Liver (tissue), 9 donors: ENCODE data around the gene SUPT16H. TPM values are rescaled to one million over a fixed set of nuclear protein-coding genes. Genes with fewer than 3 reads are reported as not detected.

Source experiments
- DNase-seq: peaks from one replicate; pipeline ENCODE4 v3.0.0-alpha.2; 2017; ENCODE audit warnings: low spot score
- H3K27ac ChIP-seq, 2 donors: one replicate each; pipeline ENCODE4 v1.7.0; 2013; ENCODE audit warnings: inconsistent platforms in 2 of 2, low read length in 2 of 2, control low read depth in 1 of 2, low read depth in 1 of 2, mild to moderate bottlenecking in 1 of 2
- H3K27me3 ChIP-seq, 4 donors: one replicate each; pipeline versions ENCODE4 v1.6.1 to v1.7.0; 2013; ENCODE audit warnings: low read length in 3 of 4, inconsistent platforms in 1 of 4, mild to moderate bottlenecking in 1 of 4, moderate library complexity in 1 of 4; ENCODE audit not compliant: control insufficient read depth in 4 of 4, insufficient read depth in 4 of 4
- H3K36me3 ChIP-seq, 4 donors: one replicate each; pipeline versions ENCODE4 v1.6.1 to v1.7.0; 2013; ENCODE audit warnings: low read length in 3 of 4, mild to moderate bottlenecking in 3 of 4, low read depth in 1 of 4, moderate library complexity in 1 of 4; ENCODE audit not compliant: control insufficient read depth in 4 of 4, insufficient read depth in 3 of 4
- H3K4me1 ChIP-seq, 4 donors: one replicate each; pipeline versions ENCODE4 v1.6.1 to v1.7.0; 2013; ENCODE audit warnings: low read length in 3 of 4, mild to moderate bottlenecking in 3 of 4, moderate library complexity in 1 of 4; ENCODE audit not compliant: control insufficient read depth in 4 of 4, insufficient read depth in 4 of 4
- H3K4me3 ChIP-seq, 3 donors: one replicate each; pipeline versions ENCODE4 v1.6.1 to v1.7.0; 2013; ENCODE audit warnings: low read length in 3 of 3, control low read depth in 1 of 3, low read depth in 1 of 3, mild to moderate bottlenecking in 1 of 3
- H3K9ac ChIP-seq, 2 donors: one replicate each; pipeline ENCODE4 v1.7.0; 2013; ENCODE audit warnings: low read length in 2 of 2, mild to moderate bottlenecking in 2 of 2, moderate library complexity in 2 of 2, control low read depth in 1 of 2, low read depth in 1 of 2
- H3K9me3 ChIP-seq, 4 donors: one replicate each; pipeline versions ENCODE4 v1.6.1 to v1.7.0; 2013; ENCODE audit warnings: low read length in 3 of 4; ENCODE audit not compliant: control insufficient read depth in 4 of 4
- ATF3 ChIP-seq: IDR thresholded peaks from 2 replicates; pipeline ENCODE4 v1.6.1; 2016; ENCODE audit warnings: antibody characterized with exemption
- CTCF ChIP-seq: fragments of 150-350 bp; IDR thresholded peaks from 2 replicates; pipeline ENCODE4 v1.5.1; 2017; ENCODE audit warnings: improper control_type of control experiment, low read depth, low read length; ENCODE audit not compliant: missing input control
- EGR1 ChIP-seq, 2 donors: IDR thresholded peaks; 2 replicates each; pipeline ENCODE4 v1.6.1; 2016 to 2018; ENCODE audit warnings: antibody characterized with exemption in 2 of 2, low read depth in 2 of 2
- FOXA1 ChIP-seq: IDR thresholded peaks from 2 replicates; pipeline ENCODE4 v1.6.1; 2016; ENCODE audit warnings: antibody characterized with exemption
- FOXA2 ChIP-seq: IDR thresholded peaks from 2 replicates; pipeline ENCODE4 v1.6.1; 2016; ENCODE audit warnings: antibody characterized with exemption
- GABPA ChIP-seq, 2 donors: IDR thresholded peaks in 1 of 2; conservative IDR thresholded peaks in 1 of 2; 2 replicates each; pipeline ENCODE4 v1.6.1; 2016; ENCODE audit warnings: antibody characterized with exemption in 2 of 2, mild to moderate bottlenecking in 1 of 2, moderate library complexity in 1 of 2
- HNF4A ChIP-seq, 2 donors: conservative IDR thresholded peaks; 2 replicates each; pipeline ENCODE4 v1.6.1; 2016; ENCODE audit warnings: antibody characterized with exemption in 2 of 2, mild to moderate bottlenecking in 2 of 2
- HNF4G ChIP-seq: IDR thresholded peaks from 2 replicates; pipeline ENCODE4 v1.6.1; 2016; ENCODE audit warnings: antibody characterized with exemption
- JUND ChIP-seq, 2 donors: IDR thresholded peaks; 2 replicates each; pipeline ENCODE4 v1.6.1; 2016; ENCODE audit warnings: antibody characterized with exemption in 2 of 2
- MAX ChIP-seq: IDR thresholded peaks from 2 replicates; pipeline ENCODE4 v1.6.1; 2016; ENCODE audit warnings: antibody characterized with exemption
- NR2F2 ChIP-seq: IDR thresholded peaks from 2 replicates; pipeline ENCODE4 v1.6.1; 2016; ENCODE audit warnings: antibody characterized with exemption
- RAD21 ChIP-seq, 2 donors: IDR thresholded peaks; 2 replicates each; pipeline ENCODE4 v1.6.1; 2016; ENCODE audit warnings: antibody characterized with exemption in 2 of 2, mild to moderate bottlenecking in 2 of 2
- REST ChIP-seq: IDR thresholded peaks from 2 replicates; pipeline ENCODE4 v1.6.1; 2016; ENCODE audit warnings: antibody characterized with exemption, mild to moderate bottlenecking
- RXRA ChIP-seq, 2 donors: IDR thresholded peaks; 2 replicates each; pipeline ENCODE4 v1.6.1; 2017 to 2018; ENCODE audit warnings: antibody characterized with exemption in 2 of 2, mild to moderate bottlenecking in 1 of 2
- SP1 ChIP-seq: IDR thresholded peaks from 2 replicates; pipeline ENCODE4 v1.6.1; 2018; ENCODE audit warnings: antibody characterized with exemption, mild to moderate bottlenecking
- TAF1 ChIP-seq: conservative IDR thresholded peaks from 2 replicates; pipeline ENCODE4 v1.6.1; 2016; ENCODE audit warnings: antibody characterized with exemption, mild to moderate bottlenecking
- YY1 ChIP-seq: IDR thresholded peaks from 2 replicates; pipeline ENCODE4 v1.6.1; 2016; ENCODE audit warnings: antibody characterized with exemption, mild to moderate bottlenecking
- ZBTB33 ChIP-seq: IDR thresholded peaks from 2 replicates; pipeline ENCODE4 v1.6.1; 2016; ENCODE audit warnings: antibody characterized with exemption
- WGBS: extraction: QIAGEN DNeasy Blood & Tissue Kit; methylation state at CpG from one replicate; pipeline ENCODE4 v1.1.7; 2013; 5-methylcytosine and 5-hydroxymethylcytosine counted together
- polyA plus RNA-seq, 2 donors: library from polyadenylated mRNA; stranded (reverse) in 1 of 2; unstranded in 1 of 2; fragments of 200-250 nt in 1 of 2; fragments of >200 nt in 1 of 2; fragmentation: Nextera tagmentation in 1 of 2; extraction: Ambion mirVana in 1 of 2; gene quantifications; one replicate each; pipeline versions ENCODE4 v1.2.1 to v1.2.3, GENCODE V29; 2013 to 2015
- total RNA-seq, 2 donors: library from RNA; depleted of rRNA; stranded (reverse); fragments of >200 nt; gene quantifications; one replicate each; pipeline ENCODE4 v1.2.3, GENCODE V29; 2014
- donor health status: healthy.
- donor health status: healthy.
- donor health status: healthy.
- donor health status: healthy.
- donor health status: healthy.

The SUPT16H gene
- total and polyA plus RNA-seq, 4 donors, result 18.6 to 51.6 (median 23.9) TPM

- Histone ChIP-seq H3K4me3 (no peak overlapping the region), H3K27me3 (no peaks in the 10 kb centered on the region), H3K9ac (no peak overlapping the region), H3K4me1 (peaks cover 0 to 11% (median 7%) of the 10 kb centered on the region in 4 donors), H3K27ac (no peak overlapping the region), H3K9me3 (no peaks in the 10 kb centered on the region), H3K36me3 (no peaks in the 10 kb centered on the region)
- WGBS, result 87% methylated on average over 2 of the region's 2 CpGs
- TF ChIP-seq TAF1 (no peak), SP1 (no peak), RXRA (IDR thresholded peaks at IDR 0.05) (no peak), CTCF (no peak), REST (no peak), NR2F2 (no peak), JUND (IDR thresholded peaks at IDR 0.05) (no peak)
- DNase-seq, result no peak
These were observed 72.2 kb downstream of the SUPT16H start for GRCh38 chr14:21311614-21312013.

- Histone ChIP-seq H3K4me1 (peaks cover 0 to 11% (median 7%) of the 10 kb centered on the region in 4 donors), H3K27me3 (no peaks in the 10 kb centered on the region), H3K4me3 (no peak overlapping the region), H3K27ac (no peak overlapping the region), H3K9me3 (no peaks in the 10 kb centered on the region), H3K9ac (no peak overlapping the region), H3K36me3 (no peaks in the 10 kb centered on the region)
- no peak for TF ChIP-seq ZBTB33
- TF ChIP-seq RAD21 (IDR thresholded peaks at IDR 0.05), result no peak
- TF ChIP-seq JUND (IDR thresholded peaks at IDR 0.05), result no peak
- no peak for TF ChIP-seq RXRA (IDR thresholded peaks at IDR 0.05)
- no peak for TF ChIP-seq FOXA2
- no peak for TF ChIP-seq FOXA1
- TF ChIP-seq YY1, result no peak
- TF ChIP-seq MAX, result no peak
- no peak for TF ChIP-seq CTCF
- TF ChIP-seq SP1, result no peak
- no peak for TF ChIP-seq NR2F2
- TF ChIP-seq HNF4A (conservative IDR thresholded peaks at IDR 0.05), result no peak
- TF ChIP-seq ATF3, result no peak
- no peak for TF ChIP-seq HNF4G
- TF ChIP-seq GABPA (IDR thresholded peaks at IDR 0.05 in 1 of 2, conservative IDR thresholded peaks at IDR 0.05 in 1 of 2), result no peak
- no peak for TF ChIP-seq EGR1 (IDR thresholded peaks at IDR 0.05; ENCODE audit: low read depth in 2 of 2)
- TF ChIP-seq REST, result no peak
- TF ChIP-seq TAF1, result no peak
- 98% methylated on average over 3 of the region's 3 CpGs for WGBS
- no peak for DNase-seq
These were observed 73.9 kb downstream of the SUPT16H start for GRCh38 chr14:21309956-21310355.
